H1 (cell line): Measurements from ENCODE around the gene THOC5. TPM values are rescaled to one million over a fixed set of nuclear protein-coding genes. Genes with fewer than 3 reads are reported as not detected.

ENCODE experiments used
- ATF2 ChIP-seq: IDR thresholded peaks from 2 replicates; pipeline ENCODE4 v1.6.1; 2012; ENCODE audit warnings: low read length, inconsistent platforms
- CBX5 ChIP-seq: fragments of 300-800, 300-1000 bp; sonication (generic); IDR thresholded peaks from 2 replicates; pipeline ENCODE4 v1.7.1; 2016; ENCODE audit warnings: antibody characterized with exemption, low read length, low read depth
- CREB1 ChIP-seq: IDR thresholded peaks from 2 replicates; pipeline ENCODE4 v1.6.1; 2012; ENCODE audit warnings: inconsistent platforms
- CTCF ChIP-seq, 3 experiments: IDR thresholded peaks; 1 replicate in 2 of 3; 2 replicates in 1 of 3; pipeline versions ENCODE4 v1.5.1 to v1.6.1; 2011; ENCODE audit warnings: low read length in 3 of 3, mild to moderate bottlenecking in 3 of 3, inconsistent platforms in 2 of 3, low read depth in 1 of 3, moderate library complexity in 1 of 3; ENCODE audit not compliant: insufficient read depth in 1 of 3; ENCODE audit errors: control extremely low read depth in 1 of 3
- EGR1 ChIP-seq: IDR thresholded peaks from 2 replicates; pipeline ENCODE4 v1.6.1; 2011; ENCODE audit warnings: low read depth, low read length, borderline replicate concordance
- FOSL1 ChIP-seq: IDR thresholded peaks from 2 replicates; pipeline ENCODE4 v1.6.1; 2011; ENCODE audit warnings: mild to moderate bottlenecking, low read depth, low read length, moderate library complexity; ENCODE audit not compliant: insufficient read depth
- GABPA ChIP-seq: IDR thresholded peaks from 2 replicates; pipeline ENCODE4 v1.6.1; 2011; ENCODE audit warnings: mild to moderate bottlenecking, low read length, moderate library complexity, borderline replicate concordance; ENCODE audit not compliant: insufficient read depth
- GTF2F1 ChIP-seq: IDR thresholded peaks from 2 replicates; pipeline ENCODE4 v1.6.1; 2012; ENCODE audit warnings: low read depth, low read length, improper control_type of control experiment, borderline replicate concordance
- MAFK ChIP-seq: IDR thresholded peaks from 2 replicates; pipeline ENCODE4 v1.6.1; 2012; ENCODE audit warnings: low read depth, mild to moderate bottlenecking, improper control_type of control experiment, low read length
- NANOG ChIP-seq: IDR thresholded peaks from 2 replicates; pipeline ENCODE4 v1.6.1; 2011; ENCODE audit warnings: low read length, low read depth, mild to moderate bottlenecking, inconsistent platforms; ENCODE audit not compliant: insufficient read depth, poor library complexity, severe bottlenecking
- NRF1 ChIP-seq: IDR thresholded peaks from 2 replicates; pipeline ENCODE4 v1.6.1; 2011; ENCODE audit warnings: mild to moderate bottlenecking, low read depth, low read length, improper control_type of control experiment
- POLR2A ChIP-seq, 2 experiments: IDR thresholded peaks; 1 replicate in 1 of 2; 2 replicates in 1 of 2; pipeline ENCODE4 v1.6.1; 2011; ENCODE audit warnings: low read depth in 2 of 2, low read length in 2 of 2, mild to moderate bottlenecking in 2 of 2; ENCODE audit errors: control extremely low read depth in 1 of 2
- POLR2AphosphoS5 ChIP-seq: IDR thresholded peaks from 2 replicates; pipeline ENCODE4 v1.6.1; 2011; ENCODE audit warnings: low read depth, low read length
- POU5F1 ChIP-seq: IDR thresholded peaks from 2 replicates; pipeline ENCODE4 v1.6.1; 2011; ENCODE audit warnings: low read depth, mild to moderate bottlenecking, low read length, moderate library complexity
- RAD21 ChIP-seq, 2 experiments: IDR thresholded peaks in 1 of 2; conservative IDR thresholded peaks in 1 of 2; 2 replicates each; pipeline ENCODE4 v1.6.1; 2011; ENCODE audit warnings: low read depth in 2 of 2, low read length in 2 of 2, improper control_type of control experiment in 1 of 2, inconsistent platforms in 1 of 2, mild to moderate bottlenecking in 1 of 2, moderate library complexity in 1 of 2
- RFX5 ChIP-seq: IDR thresholded peaks from 2 replicates; pipeline ENCODE4 v1.6.1; 2011; ENCODE audit warnings: low read depth, low read length, improper control_type of control experiment, borderline replicate concordance
- SP1 ChIP-seq: IDR thresholded peaks from 2 replicates; pipeline ENCODE4 v1.6.1; 2011; ENCODE audit warnings: low read depth, low read length
- TAF1 ChIP-seq: IDR thresholded peaks from 2 replicates; pipeline ENCODE4 v1.6.1; 2011; ENCODE audit warnings: mild to moderate bottlenecking, low read depth, low read length
- TBP ChIP-seq: IDR thresholded peaks from 2 replicates; pipeline ENCODE4 v1.6.1; 2011; ENCODE audit warnings: low read depth, low read length, improper control_type of control experiment
- polyA plus RNA-seq, 7 experiments: library from polyadenylated mRNA; depleted of rRNA in 3 of 7; stranded (reverse) in 5 of 7; unstranded in 2 of 7; fragments of >200 nt in 5 of 7; fragments of 200-250 nt in 2 of 7; gene quantifications; 1 replicate in 5 of 7; 2 replicates in 1 of 7; 4 replicates in 1 of 7; pipeline versions ENCODE4 v1.2.1 to v1.2.3, GENCODE V29; 2011 to 2013; ENCODE audit warnings: missing spikeins in 2 of 7, mixed read lengths in 2 of 7
- total RNA-seq: library from RNA; stranded (reverse); fragmentation: NEBNext Ultra II Directional; extraction: Animal tissue kit (Norgen Biotek cat#: 25700); gene quantifications from 2 replicates; pipeline ENCODE4 v1.2.1, GENCODE V29; 2021

THOC5 gene
- total and polyA plus RNA-seq, 2 of the 8 experiments (the other 6 are each of a cell fraction or from before 2014, with no cell fraction given), result 27.7 to 65.7 TPM

- TF ChIP-seq MAFK (no peak), POLR2AphosphoS5 (peak; percentile 81), FOSL1 (no peak), NANOG (no peak), TAF1 (peak; percentile 77; the same call in 1 of the 2 replicates), CBX5 (no peak), CTCF (IDR thresholded peaks at IDR 0.05; ENCODE audit: control extremely low read depth in 1 of 3, insufficient read depth in 1 of 3, low read depth in 1 of 3, low read length in 3 of 3) (peak; percentile 31 to 68 (median 31); a peak in 3 of 4 replicates), POLR2A (IDR thresholded peaks at IDR 0.05; ENCODE audit: control extremely low read depth in 1 of 2, low read depth in 2 of 2, low read length in 2 of 2) (peak in 1 of 2 experiments; percentile 95; a peak in 2 of 3 replicates), TBP (peak; percentile 84), CREB1 (peak; percentile 40; the same call in 1 of the 2 replicates), SP1 (no peak), RAD21 (IDR thresholded peaks at IDR 0.05 in 1 of 2, conservative IDR thresholded peaks at IDR 0.05 in 1 of 2; ENCODE audit: low read depth in 2 of 2, low read length in 2 of 2) (no peak), GTF2F1 (peak; percentile 26; the same call in 1 of the 2 replicates), POU5F1 (no peak), ATF2 (0 out of 2 replicates have a peak, but pooled peaks have one; percentile 21), RFX5 (no peak), EGR1 (peak; percentile 67), NRF1 (0 out of 2 replicates have a peak, but pooled peaks have one; percentile 21), GABPA (peak; percentile 98)
Observed at GRCh38 chr22:29553351-29554224, at the start of gene THOC5 (continued).
